HG02623 (cell line): ENCODE measurements around the gene UBN1.
A peak's percentile ranks its signal among the peaks of the same experiment; 100 is the strongest.

Source experiments
- ATAC-seq: cut with Tn5 transposase; IDR thresholded peaks from one replicate; pipeline ENCODE4 v1.9.1; 2021; ENCODE audit warnings: moderate library complexity; ENCODE audit not compliant: unreplicated experiment

The UBN1 gene, protein sequence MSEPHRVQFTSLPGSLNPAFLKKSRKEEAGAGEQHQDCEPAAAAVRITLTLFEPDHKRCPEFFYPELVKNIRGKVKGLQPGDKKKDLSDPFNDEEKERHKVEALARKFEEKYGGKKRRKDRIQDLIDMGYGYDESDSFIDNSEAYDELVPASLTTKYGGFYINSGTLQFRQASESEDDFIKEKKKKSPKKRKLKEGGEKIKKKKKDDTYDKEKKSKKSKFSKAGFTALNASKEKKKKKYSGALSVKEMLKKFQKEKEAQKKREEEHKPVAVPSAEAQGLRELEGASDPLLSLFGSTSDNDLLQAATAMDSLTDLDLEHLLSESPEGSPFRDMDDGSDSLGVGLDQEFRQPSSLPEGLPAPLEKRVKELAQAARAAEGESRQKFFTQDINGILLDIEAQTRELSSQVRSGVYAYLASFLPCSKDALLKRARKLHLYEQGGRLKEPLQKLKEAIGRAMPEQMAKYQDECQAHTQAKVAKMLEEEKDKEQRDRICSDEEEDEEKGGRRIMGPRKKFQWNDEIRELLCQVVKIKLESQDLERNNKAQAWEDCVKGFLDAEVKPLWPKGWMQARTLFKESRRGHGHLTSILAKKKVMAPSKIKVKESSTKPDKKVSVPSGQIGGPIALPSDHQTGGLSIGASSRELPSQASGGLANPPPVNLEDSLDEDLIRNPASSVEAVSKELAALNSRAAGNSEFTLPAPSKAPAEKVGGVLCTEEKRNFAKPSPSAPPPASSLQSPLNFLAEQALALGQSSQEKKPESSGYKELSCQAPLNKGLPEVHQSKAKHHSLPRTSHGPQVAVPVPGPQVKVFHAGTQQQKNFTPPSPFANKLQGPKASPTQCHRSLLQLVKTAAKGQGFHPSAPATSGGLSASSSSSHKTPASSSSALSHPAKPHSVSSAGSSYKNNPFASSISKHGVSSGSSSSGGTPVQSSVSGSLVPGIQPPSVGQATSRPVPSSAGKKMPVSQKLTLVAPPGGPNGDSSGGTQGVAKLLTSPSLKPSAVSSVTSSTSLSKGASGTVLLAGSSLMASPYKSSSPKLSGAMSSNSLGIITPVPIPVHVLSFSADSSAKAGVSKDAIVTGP (N-terminal part only)

DNA sequence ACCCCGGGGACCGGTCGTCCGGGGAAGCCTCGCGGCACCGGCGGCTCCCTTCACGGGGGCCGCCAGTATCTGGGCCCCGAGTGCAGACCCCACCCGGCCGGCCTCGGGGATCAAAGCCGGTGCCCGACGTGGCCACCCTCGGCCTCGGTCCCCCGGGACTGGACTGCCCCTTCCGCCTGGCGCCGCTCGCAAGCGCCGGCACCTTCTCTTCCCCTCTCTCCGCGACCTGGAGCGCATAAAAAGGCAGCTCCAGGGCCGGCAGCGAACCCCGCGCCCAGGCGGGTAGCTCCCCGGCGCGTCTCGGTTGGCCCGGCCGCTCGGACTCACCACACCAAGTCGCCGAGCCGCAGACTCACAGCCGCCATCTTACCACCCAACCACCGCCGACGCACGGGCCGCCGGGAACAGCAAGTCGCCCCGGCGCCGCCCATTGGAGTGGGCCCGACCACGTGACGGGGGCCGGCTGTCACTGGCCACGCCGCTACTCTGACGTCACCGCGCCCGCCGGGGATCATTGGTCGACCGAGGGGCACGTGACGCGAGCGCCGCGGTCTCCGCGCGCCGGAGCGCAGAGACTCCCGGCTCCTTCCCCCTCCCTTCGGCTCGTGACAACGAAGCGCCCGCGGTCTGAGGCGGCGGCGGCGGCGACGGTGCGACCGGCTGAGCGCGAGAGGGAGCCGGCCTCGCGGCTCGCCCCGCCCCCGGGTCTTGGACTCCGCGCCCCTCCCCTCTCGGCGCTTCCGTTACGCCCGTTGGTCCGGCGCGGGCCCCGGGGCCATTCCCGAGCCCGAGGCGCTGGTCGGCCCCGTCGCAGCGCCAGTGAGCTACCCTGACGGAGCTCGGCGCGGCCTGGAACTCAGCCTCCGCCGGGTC lies at the start of gene UBN1, which contains the start of gene GLYR1:
UBN1 (plus strand) TSS at position 581 of the 873 bp plus-strand sequence. CDS start 5,437 bp downstream, outside the sequence.
GLYR1 (minus strand) TSS at position 388 of the 873 bp plus-strand sequence; CDS start at position 365, 23 bp downstream.
- peak; percentile 88 for ATAC-seq

DNA sequence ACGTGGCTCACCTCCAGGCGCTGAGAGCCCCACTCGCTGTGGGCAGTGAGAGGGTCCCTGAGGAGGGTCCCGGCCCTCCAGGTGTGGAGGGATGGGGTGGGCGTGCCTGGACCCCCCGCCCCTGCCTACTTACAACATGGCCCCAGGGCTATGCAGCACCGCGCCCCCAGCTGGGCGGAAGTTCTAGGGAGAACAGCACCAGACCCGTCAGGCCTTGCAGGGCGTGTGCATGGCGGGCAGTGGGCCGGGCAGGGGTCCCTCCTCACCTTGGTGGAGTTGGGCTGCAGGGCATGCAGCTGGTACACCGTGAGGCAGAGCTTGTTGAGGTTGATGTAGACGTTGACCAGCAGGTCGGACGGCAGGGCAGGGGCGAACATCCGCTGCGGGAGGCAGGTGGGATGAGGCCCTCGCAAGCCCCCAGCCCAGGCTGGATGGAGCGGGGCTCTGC lies 49.5 kb upstream of the UBN1 start:
- ATAC-seq: no peak

DNA sequence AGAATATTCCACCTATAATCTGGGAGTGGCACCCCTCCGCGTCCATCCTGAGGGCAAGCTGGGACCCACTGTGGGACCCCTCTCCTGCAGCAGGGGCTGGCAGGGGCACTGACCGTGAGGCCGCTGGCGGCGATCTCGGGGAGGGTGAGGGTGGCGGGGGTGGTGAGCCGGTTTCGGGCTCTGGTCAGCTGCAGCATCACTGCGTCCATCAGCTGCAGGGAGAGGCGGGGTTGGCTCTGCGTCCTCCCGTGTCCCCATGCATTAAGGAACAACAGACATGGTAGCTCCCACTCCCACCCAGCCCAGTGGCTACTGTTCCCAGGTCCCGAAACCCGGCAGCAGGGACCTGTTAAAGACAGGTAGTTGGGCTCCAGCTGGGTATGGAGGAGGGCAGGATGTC lies 48.8 kb upstream of the UBN1 start:
- ATAC-seq: no peak

DNA sequence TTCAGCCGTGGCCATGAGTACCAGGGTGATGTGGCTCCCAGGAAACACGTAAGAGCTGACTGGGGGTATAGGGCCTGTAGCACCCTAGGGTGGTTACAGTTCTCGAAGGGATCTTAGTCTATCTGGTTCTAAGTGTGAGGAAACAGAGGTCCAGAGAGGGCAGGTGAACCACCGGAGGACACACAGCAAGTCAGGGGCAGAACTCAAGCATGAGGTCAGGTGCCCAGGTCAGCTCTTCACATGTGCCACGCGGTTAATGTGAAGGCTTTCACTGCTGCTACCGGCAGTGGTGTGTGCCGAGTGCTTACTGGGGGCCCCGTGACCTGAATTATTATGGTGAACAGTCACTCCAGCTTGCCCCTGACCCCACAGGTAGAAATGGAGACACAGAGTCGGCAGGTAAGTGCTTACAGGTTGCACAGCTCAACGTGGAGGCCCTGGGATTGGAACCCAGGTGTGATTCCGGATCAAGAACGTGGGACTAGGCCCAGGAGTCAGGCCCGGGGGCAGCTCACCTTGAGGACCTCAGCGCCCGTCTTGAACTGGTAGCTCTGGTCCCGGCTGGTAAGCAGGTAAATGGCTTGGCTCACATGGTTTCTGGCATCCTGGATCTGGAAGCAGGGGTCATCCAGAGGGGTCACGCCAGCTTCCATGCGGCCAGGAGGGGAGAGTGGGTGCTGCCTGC lies 48.0 kb upstream of the UBN1 start:
- no peak for ATAC-seq

DNA sequence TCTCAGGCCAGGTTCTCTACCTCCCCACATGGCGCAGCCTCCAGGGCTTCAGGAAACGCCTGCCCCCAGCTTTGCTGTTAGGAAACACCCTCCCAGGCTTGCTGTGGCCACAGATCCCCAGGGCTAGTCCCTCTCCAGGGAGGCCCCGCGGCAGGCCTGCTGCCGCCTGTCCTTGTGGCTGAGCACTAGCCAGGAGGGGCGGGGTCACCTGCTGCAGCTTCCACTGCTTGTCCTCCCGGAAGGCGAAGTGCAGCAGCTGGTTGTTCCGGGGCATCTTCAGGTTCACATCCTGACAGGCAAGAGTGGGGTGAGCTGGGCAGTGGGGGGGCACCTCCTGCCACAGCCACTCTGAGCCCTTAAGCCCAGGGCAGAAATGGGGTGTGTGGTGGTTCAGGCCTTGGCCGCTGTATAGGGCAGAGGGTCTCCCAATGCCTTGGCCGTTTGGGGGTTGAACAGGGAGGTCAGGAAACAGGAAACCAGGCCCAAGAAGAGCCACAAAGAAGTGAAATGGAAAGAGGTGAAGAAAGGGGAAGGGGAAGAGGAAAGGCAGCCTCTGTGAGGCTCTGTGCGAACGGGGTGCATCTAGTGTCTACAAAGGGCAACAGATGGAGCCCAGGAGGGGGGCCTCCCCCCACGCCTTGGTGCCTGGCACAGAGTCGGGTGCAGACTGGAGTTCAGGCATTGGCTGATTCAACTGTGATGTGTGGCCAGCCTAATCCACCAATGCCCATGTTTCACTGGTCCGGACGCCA lies 46.8 kb upstream of the UBN1 start:
- no peak for ATAC-seq

DNA sequence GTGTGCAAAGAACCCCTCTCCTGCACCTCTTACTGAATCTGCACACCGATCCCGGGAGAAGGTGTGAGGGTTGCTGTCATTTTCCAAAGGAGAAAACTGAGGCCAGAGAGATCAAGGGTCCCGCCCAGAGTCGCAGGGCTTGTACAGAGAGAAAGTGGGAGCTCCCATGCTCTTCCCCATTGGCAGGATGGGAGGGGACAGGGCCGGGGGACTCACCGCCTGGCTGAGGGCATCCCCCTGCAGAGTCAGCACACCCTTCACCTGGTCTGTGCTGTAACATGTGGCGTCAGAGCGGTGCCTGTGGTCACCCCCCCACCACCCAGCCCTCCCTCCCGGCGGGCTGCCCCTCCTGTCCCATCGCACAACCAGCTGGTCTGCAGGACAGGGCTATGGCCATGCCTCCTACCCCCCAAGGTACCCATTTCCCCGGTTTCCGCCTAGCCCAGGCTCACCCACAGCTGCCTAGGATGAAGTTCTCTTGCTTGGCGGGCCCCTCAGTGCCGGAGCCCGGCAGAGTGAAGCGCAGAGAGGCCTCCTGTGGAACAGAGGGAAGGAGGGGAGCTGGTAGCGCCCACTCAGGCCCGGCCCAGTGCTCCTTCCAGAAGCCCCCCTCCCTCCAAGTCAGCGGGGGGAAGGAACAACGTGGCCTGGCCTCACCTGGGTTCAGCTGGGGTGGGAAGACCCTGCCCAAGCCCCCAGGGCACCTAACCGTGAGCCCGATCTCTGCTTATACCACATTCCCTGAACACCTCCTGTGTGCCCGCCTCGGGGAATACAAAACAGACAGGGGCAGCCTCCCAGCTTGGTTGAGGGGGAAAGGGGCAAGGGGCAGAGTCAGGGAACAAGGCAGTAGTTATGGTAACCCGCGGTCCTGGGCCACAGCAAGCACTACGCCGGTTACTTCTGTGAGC lies 46.0 kb upstream of the UBN1 start:
- ATAC-seq: no peak

DNA sequence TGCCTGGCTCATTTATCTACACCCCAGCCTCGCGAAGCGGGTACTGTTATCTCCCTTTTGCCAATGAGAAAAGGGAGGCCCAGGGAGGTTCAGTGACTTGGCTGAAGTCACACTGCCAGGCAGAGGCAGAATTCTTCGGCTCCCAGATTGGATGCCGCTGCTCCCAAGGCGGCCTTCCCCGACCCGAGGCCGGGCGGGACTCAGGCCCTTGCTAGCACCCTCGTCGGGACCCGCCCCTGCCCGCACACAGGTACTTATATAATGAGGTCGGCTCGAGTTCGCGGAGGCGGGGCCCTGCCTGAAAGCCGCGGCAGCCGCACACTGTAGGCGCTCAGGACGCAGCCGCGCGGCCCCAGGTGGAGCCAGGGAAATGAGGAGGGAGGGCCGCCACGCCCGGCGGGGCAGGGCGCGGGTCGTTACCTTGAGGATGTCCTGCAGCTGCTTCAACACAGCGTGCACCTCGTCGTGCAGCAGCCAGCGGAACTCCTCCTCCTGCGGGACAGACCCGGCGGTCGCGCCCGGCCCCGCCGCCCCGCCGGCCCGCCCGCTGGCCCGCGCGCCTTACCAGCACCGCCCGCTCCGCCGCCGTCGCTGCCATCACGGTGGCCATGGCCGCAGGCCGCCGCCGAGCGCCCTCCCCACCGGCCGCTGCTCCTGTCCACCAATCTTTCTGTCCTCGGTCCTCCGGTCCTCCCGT lies 45.2 kb upstream of the UBN1 start, which contains the start of gene ROGDI:
ROGDI (minus strand) TSS at position 672 of the 697 bp plus-strand sequence; CDS start at position 610, 62 bp downstream.
- peak; percentile 41 for ATAC-seq

DNA sequence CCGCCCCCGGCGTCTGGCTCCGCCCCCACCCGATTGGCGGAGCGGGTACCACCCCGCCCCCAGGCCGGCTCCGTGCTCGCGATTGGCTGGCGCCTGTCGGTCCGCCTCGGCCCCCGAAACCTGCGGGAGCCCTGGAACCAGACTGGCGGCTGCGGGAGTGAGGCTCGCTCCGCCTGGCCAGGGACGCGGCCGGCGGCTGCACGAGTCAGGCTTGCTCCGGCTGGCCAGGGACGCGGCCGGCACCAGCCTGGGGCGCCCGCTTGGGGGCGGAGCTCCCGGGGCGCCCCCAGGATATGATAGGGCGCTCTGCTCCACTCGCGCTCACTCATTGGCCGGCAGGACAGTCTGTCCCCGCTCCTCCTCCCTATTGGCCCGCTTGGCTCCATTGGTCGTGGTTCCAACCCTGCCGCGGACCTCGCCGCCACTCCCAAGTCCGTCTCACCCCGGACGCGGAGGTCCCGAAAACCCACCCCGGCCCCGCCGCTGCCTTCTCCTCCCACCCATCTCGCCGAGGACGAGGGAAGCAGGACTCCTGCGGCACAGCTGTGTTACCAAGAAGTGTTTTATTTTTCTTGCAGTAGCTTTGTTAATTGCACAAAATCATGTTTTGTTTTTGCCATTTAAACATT lies 44.5 kb upstream of the UBN1 start:
- peak; percentile 87 for ATAC-seq

DNA sequence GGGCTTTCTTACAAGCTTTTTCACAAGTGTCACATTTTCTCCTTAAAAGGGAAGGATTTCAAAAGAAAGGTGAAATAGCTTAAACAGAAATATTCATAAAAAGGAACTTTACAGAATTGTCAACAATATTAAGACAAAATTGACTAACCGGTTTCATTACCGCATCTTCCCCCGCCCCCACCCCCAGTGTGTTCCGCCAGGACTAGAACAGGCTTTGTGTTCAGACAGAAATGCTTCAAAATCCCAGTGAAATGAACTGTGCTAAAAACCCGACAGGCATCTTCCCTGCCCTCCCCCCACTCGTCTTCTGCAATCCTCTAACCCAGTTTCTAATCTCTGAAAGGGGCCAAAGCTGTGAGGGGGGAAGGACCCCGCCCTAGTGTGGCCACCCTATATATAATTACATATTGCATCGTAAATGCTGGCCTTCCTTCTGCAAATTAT lies 43.9 kb upstream of the UBN1 start:
- no peak for ATAC-seq

DNA sequence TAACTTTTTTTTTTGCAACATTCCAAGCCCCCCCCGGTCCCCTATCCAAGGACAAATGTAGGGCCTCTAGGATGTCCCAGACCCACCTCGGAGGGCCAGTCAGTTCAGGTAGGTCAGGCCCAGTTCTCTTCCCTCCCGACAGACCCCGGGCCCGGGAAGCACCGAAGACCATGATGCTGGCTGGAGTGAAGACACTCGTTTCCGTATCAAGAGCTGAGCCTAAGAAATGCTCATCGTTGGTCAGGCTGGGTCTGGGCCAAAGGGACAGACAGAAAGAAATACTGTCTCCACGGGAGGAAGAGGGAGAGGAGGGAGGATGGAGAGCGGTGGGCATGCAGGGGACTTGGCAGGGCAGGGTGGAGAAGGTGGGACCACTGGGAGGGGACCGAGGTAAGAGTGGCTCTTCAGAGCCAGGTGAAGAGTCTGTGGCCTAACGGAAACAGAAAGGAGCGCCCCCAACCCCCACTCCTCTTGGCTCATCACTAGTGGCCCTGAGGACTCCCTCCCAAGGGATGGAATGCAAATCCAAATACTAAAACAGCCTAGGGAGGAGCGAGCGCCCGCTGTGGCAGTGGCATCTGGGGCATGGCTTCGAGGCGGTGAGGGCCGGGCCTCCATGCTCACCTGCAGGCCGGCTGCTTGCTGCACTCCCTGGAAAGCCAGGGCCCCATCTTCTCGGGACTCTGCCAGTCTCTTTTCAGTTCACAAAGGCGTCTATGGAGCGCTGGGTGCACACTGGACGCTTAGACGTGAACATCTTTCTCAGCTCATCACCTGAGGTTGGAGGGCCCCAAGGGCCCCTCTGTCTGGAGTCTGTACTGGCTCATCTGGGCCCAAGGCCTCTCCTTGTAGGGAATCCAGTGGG lies 43.2 kb upstream of the UBN1 start:
- no peak for ATAC-seq

DNA sequence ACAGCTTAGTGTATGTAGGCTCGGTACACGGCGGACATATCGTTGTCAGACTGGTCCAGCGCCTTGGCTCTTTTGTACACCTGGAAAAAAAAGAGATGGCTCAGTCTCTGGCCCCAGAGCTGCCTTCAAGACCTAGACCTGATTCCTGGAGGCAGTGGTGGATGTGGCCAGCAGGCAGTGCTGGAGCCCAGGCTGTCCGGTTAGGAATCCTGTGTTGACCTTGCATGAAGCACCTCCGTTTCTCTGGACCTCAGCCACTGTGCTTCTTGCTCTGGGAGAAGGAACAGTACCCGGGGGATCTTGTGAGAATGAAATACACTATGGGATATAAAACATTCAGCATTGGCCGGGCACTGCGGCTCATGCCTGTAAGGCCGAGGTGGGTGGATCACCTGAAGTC lies 42.0 kb upstream of the UBN1 start:
- no peak for ATAC-seq

DNA sequence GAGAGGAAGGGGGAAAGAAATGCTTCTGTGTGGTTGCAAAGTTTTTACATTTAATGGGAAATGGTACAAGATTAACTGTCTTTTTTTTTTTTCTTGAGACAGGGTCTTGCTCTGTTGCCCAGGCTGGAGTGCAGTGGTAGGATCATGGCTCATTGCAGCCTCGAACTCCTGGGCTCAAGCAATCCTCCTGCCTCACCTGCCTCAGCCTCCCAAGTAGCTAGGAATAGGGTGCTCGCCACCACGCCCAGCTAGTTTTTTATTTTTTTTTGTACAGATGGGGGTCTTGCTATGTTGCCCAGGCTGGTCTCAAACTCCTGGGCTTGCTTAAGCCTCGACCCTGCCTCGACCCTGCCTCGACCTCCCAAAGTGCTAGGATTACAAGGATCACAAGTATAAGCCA lies 41.0 kb upstream of the UBN1 start:
- no peak for ATAC-seq

DNA sequence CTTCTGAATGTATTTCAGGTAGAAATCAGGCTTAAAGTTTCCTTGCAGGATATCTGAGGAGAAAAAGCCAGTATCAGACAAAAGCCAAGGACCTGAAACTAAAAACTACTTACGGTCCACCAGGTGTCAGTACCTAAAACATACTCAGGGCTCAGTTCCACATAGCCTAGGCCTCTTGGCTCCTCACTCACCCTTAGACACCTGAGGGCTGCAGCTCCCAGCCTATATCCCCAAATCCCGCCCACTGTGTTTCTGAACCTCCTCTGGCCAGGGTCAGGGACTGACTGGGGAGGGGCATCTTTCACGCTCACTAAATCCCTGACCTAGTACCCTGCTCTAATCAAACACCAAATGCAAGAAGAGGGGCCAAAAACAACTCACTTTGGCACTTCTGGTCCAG lies 36.0 kb upstream of the UBN1 start:
- ATAC-seq: no peak

DNA sequence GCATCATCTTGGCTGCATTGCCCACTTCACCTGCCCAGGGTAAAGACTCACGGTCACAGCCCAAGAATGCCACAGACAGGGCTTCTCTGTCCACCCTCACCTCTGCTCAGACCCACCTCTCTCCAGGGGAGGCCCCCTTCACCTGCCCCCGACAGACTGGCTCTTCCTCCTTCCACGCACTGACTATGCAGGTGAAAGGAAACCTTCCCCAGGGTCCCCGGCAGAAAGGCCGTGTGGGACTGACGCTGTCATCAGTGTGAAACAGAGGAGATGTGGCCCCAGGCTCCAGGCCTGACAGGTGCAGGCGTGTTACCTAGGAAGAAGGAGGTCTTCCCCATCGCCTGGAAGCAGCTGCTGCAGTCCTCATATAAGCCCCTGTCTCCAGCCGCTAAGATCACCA lies 35.5 kb upstream of the UBN1 start:
- ATAC-seq: no peak

DNA sequence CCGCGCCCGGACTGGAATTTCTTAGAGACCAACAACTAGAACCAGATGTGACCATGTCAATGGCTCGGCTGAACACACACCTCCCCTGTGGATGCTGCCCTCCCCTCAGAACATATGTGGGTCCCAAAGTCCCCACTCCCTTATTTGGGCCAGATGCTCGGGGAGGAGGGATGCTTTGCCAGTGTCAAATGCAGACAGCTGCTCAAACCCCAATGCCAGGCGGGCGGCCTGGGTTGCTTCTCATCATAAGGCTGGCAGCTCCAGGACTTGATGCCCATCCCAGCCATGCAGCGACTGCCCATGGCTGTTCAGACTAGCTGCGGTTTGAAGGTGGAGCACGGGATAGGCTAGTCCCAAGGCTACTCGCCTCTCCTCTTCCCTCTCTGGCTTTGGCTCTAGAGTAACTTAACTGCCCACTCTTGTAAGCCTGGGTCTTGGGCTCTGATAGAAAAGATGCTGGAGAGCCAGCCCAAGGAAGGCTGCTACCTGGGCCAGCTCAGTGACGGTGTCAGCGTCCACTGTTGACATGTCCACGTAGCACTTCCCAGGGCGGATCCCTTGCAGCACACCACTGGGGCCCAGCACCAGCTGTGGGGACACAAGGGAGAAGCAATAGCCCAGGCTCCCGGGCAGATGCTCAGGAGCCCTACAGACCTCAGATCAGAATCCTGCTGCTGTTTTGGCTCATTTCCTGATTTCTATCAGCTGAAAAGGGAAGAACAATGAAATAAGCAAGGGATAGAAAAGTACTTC lies 33.9 kb upstream of the UBN1 start:
- no peak for ATAC-seq
